Tibial nerve (tissue), 3 donors: ENCODE data around the gene CDV3.

ENCODE experiments used
- POLR2A ChIP-seq, 2 donors: fragments of 450-650 bp; IDR thresholded peaks; one replicate each; pipeline ENCODE4 v1.6.1; 2017; ENCODE audit warnings: antibody characterized with exemption in 2 of 2, mild to moderate bottlenecking in 2 of 2, moderate library complexity in 2 of 2
- TF ChIP-seq, protein P1 (sequence below), 5 experiments: fragments of 200-600 bp in 3 of 5; fragments of 450-650 bp in 2 of 5; sonication (generic) in 3 of 5; IDR thresholded peaks; one replicate each; pipeline ENCODE4 v1.5.1; 2016 to 2019; ENCODE audit warnings: antibody characterized with exemption in 5 of 5, mild to moderate bottlenecking in 3 of 5, moderate library complexity in 2 of 5

DNA sequence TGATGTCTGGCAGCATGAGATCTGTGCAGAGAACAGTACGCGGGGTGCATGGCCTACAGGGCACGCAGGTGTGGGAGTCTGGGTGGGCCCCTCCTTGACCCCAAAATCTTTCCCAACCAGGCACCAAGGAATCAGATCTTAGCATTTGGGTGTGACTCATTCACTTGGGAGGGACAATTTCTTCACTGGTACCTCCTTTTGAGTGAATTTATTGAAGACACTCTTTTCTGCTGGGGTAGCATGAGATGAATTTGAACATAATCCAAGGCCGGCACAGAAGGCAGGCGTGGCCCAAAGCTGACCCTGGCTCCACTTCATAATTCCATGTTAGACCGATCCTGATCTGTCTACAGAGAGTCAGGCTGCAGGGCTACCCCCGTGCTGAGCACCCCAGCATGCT, 30.6 kb upstream of the CDV3 start:
- TF ChIP-seq, protein P1, sequence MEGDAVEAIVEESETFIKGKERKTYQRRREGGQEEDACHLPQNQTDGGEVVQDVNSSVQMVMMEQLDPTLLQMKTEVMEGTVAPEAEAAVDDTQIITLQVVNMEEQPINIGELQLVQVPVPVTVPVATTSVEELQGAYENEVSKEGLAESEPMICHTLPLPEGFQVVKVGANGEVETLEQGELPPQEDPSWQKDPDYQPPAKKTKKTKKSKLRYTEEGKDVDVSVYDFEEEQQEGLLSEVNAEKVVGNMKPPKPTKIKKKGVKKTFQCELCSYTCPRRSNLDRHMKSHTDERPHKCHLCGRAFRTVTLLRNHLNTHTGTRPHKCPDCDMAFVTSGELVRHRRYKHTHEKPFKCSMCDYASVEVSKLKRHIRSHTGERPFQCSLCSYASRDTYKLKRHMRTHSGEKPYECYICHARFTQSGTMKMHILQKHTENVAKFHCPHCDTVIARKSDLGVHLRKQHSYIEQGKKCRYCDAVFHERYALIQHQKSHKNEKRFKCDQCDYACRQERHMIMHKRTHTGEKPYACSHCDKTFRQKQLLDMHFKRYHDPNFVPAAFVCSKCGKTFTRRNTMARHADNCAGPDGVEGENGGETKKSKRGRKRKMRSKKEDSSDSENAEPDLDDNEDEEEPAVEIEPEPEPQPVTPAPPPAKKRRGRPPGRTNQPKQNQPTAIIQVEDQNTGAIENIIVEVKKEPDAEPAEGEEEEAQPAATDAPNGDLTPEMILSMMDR (IDR thresholded peaks at IDR 0.05), result no peak
- no peak for TF ChIP-seq POLR2A (IDR thresholded peaks at IDR 0.05)
